Caco-2 (cell line): Measurements from ENCODE around the gene GPRIN1. TPM values are rescaled to one million over a fixed set of nuclear protein-coding genes. Genes with fewer than 3 reads are reported as not detected.

Source experiments
- BruUV-seq: library from RNA; stranded (reverse); fragments of 400-500 nt; replicated peaks from 2 replicates; lab custom pipeline; 2021; lab: Mats Ljungman, UMichigan
- CTCF ChIA-PET: fragments of 300-600 bp; sonication (Branson Sonifier 250); formaldehyde crosslinking; loops from one replicate; lab custom pipeline; 2022; ENCODE audit warnings: antibody characterized with exemption; lab: Charles Lee
- POLR2A ChIA-PET: fragments of 300-600 bp; sonication (Branson Sonifier 250); formaldehyde crosslinking; loops from one replicate; lab custom pipeline; 2022; ENCODE audit warnings: antibody characterized with exemption; lab: Charles Lee
- DNase-seq, 2 experiments: peaks; one replicate each; pipeline versions ENCODE4 v3.0.0 to v3.0.0-alpha.2; 2020 to 2022
- H3K27me3 ChIP-seq: replicated peaks from 2 replicates; pipeline ENCODE4 v1.6.0; 2011; ENCODE audit warnings: low read length; ENCODE audit not compliant: control insufficient read depth, insufficient read depth
- H3K36me3 ChIP-seq: 2 replicates; pipeline ENCODE4 v1.5.1; 2011; ENCODE audit warnings: low read length; ENCODE audit not compliant: control insufficient read depth, insufficient read depth
- H3K4me1 ChIP-seq: fragments of 250-450 bp; sonication (Bioruptor Pico); 2 replicates; pipeline ENCODE4 v1.5.1; 2020; ENCODE audit warnings: mild to moderate bottlenecking
- H3K4me3 ChIP-seq: 2 replicates; pipeline ENCODE4 v1.5.1; 2011; ENCODE audit warnings: low read depth, mild to moderate bottlenecking, control low read depth, low read length
- H3K9me3 ChIP-seq: fragments of 250-450 bp; sonication (Bioruptor Pico); 2 replicates; pipeline ENCODE4 v1.5.1; 2020; ENCODE audit warnings: mild to moderate bottlenecking, moderate library complexity
- H3K27ac Mint-ChIP-seq: one replicate; pipeline ENCODE4 v1.8.0; 2022; ENCODE audit warnings: mixed read lengths; ENCODE audit not compliant: unreplicated experiment
- H3K27me3 Mint-ChIP-seq: one replicate; pipeline ENCODE4 v1.8.0; 2022; ENCODE audit warnings: mixed read lengths; ENCODE audit not compliant: insufficient read depth, unreplicated experiment
- H3K36me3 Mint-ChIP-seq: one replicate; pipeline ENCODE4 v1.8.0; 2022; ENCODE audit warnings: mild to moderate bottlenecking, mixed read lengths; ENCODE audit not compliant: insufficient read depth, unreplicated experiment
- H3K4me1 Mint-ChIP-seq: one replicate; pipeline ENCODE4 v1.8.0; 2022; ENCODE audit warnings: low read depth, mixed read lengths; ENCODE audit not compliant: unreplicated experiment
- H3K4me3 Mint-ChIP-seq: one replicate; pipeline ENCODE4 v1.8.0; 2022; ENCODE audit warnings: mild to moderate bottlenecking, moderate library complexity, mixed read lengths; ENCODE audit not compliant: unreplicated experiment
- H3K9me3 Mint-ChIP-seq: one replicate; pipeline ENCODE4 v1.8.0; 2022; ENCODE audit warnings: mixed read lengths; ENCODE audit not compliant: unreplicated experiment
- CTCF ChIP-seq, 2 experiments: fragments of 200-600 bp in 1 of 2; IDR thresholded peaks; 1 replicate in 1 of 2; 2 replicates in 1 of 2; pipeline versions ENCODE4 v1.5.1 to v1.8.0; 2011 to 2022; ENCODE audit warnings: antibody characterized with exemption in 1 of 2, control low read depth in 1 of 2, inconsistent platforms in 1 of 2, low read depth in 1 of 2, low read length in 1 of 2, mild to moderate bottlenecking in 1 of 2, moderate library complexity in 1 of 2; ENCODE audit not compliant: insufficient read depth in 1 of 2, severe bottlenecking in 1 of 2, unreplicated experiment in 1 of 2
- intact Hi-C: fragments of 100-400 bp; cut with micrococcal nuclease; formaldehyde crosslinking; loops from one replicate; pipeline ENCODE4 v1.10.0; 2022; ENCODE audit not compliant: unreplicated experiment
- microRNA-seq: library from miRNA; unstranded; fragments of <30 nt; microRNA quantifications from one replicate; pipeline ENCODE4 v1.2.0, GENCODE V29; 2022
- total RNA-seq: library from RNA; stranded (reverse); gene quantifications from 2 replicates; pipeline ENCODE4 v1.2.3, GENCODE V29; 2022

GPRIN1 gene
- total RNA-seq, 1 experiment from 2014 or later: 3.9 TPM

- H3K36me3 Mint-ChIP-seq: peaks cover 8% of the 10 kb centered on the region
- Histone ChIP-seq H3K36me3 (no peaks in the 10 kb centered on the region), H3K27me3 (no peaks in the 10 kb centered on the region), H3K4me1 (peaks cover 26% of the 10 kb centered on the region), H3K4me3 (no peak overlapping the region), H3K9me3 (no peaks in the 10 kb centered on the region)
- DNase-seq: no peak
- H3K9me3 Mint-ChIP-seq: no peaks in the 10 kb centered on the region
- H3K4me3 Mint-ChIP-seq: no peak overlapping the region
- no peaks in the 10 kb centered on the region for H3K27me3 Mint-ChIP-seq
- intact Hi-C loops: no loop called here
- POLR2A ChIA-PET: interaction anchor here (0.7 to 1.2 kb wide), 2 partner anchors 10 to 160 kb away, joined by 3 to 4 read pairs; partner anchors contain the start of genes NOP16 and RNF44
- H3K27ac Mint-ChIP-seq: peak overlapping the region; percentile 40
- H3K4me1 Mint-ChIP-seq: peaks cover 11% of the 10 kb centered on the region
- BruUV-seq: no TSS peak
- no peak for TF ChIP-seq CTCF (IDR thresholded peaks at IDR 0.05; ENCODE audit: insufficient read depth in 1 of 2, low read depth in 1 of 2, low read length in 1 of 2, severe bottlenecking in 1 of 2, unreplicated experiment in 1 of 2)
- CTCF ChIA-PET: interaction anchor here (1.0 kb wide), 1 partner anchor 100 kb away, joined by 5 read pairs; the partner anchor contains the start of gene FAF2
Measured at GRCh38 chr5:176547802-176548201, 62.2 kb downstream of the GPRIN1 start.

Small RNA genes lying within 50 kb of the gene (microRNA-seq; reads per million reads assigned to microRNA genes)
- not detected for gene MIR4281

Other genes with a start within 250 kb of the GPRIN1 start
- gene KIAA1191, start 248.4 kb downstream of the GPRIN1 start, total RNA-seq: 119 and 123 TPM in 2 replicates
- 2.1 and 2.3 TPM in 2 replicates for gene ARL10, start 244.7 kb downstream of the GPRIN1 start, total RNA-seq
- gene NOP16, start 221.6 kb downstream of the GPRIN1 start, total RNA-seq: 48.0 and 56.4 TPM in 2 replicates
- gene HIGD2A, start 221.4 kb downstream of the GPRIN1 start, total RNA-seq: 110 and 118 TPM in 2 replicates
- gene CLTB, start 193.6 kb downstream of the GPRIN1 start, total RNA-seq: 78.9 and 80.0 TPM in 2 replicates
- 55.5 and 57.9 TPM in 2 replicates for gene FAF2, start 161.8 kb downstream of the GPRIN1 start, total RNA-seq
- gene RNF44, start 72.8 kb downstream of the GPRIN1 start, total RNA-seq: 84.2 and 90.8 TPM in 2 replicates
- gene CDHR2, start 60.8 kb downstream of the GPRIN1 start, total RNA-seq: 0.19 and 0.59 TPM in 2 replicates
- not detected in 2 replicates for gene SNCB, start 20.4 kb upstream of the GPRIN1 start, total RNA-seq
- gene EIF4E1B, start 20.5 kb upstream of the GPRIN1 start, total RNA-seq: not detected in 2 replicates
- gene TSPAN17, start 37.3 kb upstream of the GPRIN1 start, total RNA-seq: 19.6 and 20.5 TPM in 2 replicates
- 0.14 TPM in 1 of 2 replicates, not detected in the other for gene UNC5A, start 200.4 kb upstream of the GPRIN1 start, total RNA-seq